NCI-H2196 treated with DMSO at 0.1 percent for 48 hours (cell line): ENCODE data around the gene FCGR2B.
"Not testable (repeated sequence)": the region's sequence is repeated elsewhere in the genome, so short reads cannot be mapped to it uniquely, and the experiment has no call there.

Experiments
- DNase-seq: peaks from one replicate; lab custom pipeline; 2025; ENCODE audit not compliant: unreplicated experiment; lab: John Stamatoyannopoulos, UW

FCGR2B gene

DNA sequence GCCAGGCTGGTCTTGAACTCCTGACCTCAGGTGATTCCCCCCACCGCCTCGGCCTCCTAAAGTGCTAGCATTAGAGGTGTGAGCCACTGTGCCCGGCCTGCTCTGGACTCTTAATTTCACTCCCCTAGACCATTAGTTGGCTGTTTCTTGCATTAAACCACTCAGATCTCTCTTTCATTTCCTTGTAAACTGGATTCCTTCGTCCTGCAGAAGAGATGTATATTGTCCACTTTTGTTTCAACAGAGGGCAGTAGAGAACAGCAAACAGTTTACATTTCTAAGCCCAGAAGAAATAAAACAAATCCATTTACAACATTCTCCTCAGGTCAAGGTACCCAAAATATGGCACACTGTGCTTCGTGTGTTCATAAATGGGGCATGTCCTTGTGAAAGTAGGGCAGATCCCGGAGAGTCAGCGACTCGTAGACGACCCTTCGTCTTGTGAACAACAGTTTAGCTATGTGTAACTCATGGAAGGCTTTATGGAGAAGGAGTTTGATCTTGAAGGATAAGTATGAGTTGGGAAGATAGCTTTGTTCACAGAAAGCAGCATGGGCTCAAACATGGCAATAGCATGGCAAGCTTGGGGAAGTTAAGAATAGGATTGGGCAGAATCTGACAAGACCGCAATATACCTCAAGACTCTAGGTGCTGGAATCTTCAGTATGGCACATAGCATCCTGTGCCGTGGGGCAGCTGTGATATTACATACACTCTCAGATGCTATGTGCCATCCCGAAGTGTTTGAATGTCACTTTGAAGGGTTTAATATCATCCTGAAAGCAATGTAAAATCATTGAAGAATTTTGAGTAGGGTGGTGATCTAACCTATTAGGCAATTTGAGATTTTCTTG is 15.2 kb upstream of the FCGR2B start:
- not testable (repeated sequence) for DNase-seq

DNA sequence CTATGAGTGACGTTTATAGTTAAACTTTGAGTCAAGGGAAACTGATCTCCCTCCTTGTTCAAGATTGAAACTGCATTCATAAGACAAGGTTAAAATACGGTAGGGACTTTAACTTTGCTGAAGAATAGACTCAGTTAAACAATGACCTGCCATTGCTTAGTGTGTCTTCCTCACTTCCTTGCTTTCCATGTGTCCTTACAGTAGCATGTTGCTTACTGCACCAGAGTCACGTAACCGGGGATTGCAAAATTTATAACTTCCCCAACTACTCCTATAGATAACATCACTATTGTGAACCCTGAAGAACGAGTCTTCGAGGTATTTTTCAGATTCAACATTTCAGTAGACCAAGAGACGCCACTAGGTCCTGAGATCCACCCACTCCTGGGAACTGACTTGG is 9.4 kb upstream of the FCGR2B start:
- not testable (repeated sequence) for DNase-seq

DNA sequence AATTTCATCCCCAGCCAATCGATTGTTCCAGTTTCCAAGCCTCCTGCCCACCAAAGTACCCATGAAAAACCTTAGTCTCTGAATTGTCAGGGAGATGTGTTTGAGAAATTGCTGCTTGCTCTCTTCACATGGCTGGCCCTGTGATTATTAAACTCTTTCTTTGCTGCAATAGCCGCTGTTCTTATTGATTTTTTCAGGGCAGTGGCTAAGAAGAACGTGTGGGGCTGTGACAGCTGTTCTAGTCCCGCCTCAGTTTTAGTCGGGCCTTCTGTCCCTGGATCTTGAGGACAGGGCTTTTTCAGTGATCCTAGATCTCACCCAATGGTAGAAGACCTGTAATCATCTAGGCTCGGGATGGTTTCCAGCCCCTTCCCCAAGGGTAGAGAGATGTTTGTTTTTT is 9.0 kb upstream of the FCGR2B start:
- not testable (repeated sequence) for DNase-seq

DNA sequence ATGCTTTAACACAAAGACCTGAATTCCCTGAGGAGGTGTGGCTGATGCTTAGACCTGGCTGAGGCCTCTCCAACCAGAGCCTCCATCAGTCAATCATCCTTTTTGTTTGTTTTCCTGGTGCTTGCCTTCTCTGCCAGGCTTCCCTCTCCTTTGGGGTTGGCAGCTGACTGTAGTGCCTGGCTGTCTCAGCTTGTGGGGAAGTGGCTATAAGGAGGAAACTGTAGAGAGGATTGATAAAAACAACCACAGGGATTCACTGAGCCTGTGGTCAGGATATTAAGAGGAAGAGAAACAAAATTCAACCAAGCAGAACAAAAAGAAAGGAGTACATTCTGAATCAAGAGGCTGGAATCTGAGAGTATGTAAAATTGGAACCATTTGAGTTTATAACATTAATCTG is 4.4 kb upstream of the FCGR2B start:
- DNase-seq, result not testable (repeated sequence)

DNA sequence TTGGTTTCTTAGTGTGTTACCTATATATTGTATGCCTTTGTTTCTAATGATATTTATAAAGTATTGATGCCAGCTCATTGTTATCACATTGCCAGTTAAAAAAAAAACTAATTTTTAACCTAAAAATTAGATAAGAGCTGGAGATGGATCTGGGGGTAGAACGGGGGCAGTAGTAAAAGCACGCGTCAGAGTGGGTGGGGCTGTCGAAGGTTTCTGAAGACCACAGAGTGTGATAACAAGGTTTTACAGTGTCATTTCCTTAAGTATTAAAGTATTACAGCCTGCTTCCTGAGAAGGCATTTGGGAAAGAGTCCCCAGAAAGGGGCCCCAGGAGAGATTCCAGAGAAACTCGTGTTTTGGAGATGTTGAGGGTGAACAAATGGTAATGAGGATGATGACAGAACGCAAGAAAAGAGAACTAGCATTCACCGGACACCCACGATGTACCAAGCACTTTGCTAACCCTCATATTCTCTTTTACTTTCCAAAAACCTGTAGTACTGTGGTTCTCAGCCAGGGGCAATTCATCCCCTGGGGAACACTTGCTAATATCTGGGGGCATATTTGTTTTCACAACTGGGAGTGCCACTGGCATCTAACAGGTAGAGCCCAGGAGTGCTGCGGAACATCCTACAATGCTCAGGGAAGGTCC is 1.2 kb upstream of the FCGR2B start:
- DNase-seq, result not testable (repeated sequence)

DNA sequence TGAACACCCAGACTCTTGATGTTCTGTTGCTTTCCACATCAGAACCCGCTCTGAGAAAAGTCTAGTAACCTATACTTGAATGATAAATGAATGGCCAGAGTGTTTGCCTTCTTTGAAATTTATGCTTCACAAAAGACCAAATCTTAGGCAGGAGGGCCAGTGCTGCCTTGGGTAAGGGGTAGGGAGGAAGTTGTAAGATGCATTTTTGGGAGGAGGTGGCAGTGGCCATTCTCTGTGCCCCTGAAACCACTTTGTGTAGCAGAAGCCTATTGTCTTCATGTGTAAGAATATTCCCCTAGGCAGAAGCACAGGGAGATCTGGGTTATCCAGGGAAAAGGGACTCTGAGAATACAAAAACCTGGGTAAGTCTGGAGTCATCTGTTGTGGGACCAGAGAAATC is 626 bp downstream of the FCGR2B start:
- not testable (repeated sequence) for DNase-seq

DNA sequence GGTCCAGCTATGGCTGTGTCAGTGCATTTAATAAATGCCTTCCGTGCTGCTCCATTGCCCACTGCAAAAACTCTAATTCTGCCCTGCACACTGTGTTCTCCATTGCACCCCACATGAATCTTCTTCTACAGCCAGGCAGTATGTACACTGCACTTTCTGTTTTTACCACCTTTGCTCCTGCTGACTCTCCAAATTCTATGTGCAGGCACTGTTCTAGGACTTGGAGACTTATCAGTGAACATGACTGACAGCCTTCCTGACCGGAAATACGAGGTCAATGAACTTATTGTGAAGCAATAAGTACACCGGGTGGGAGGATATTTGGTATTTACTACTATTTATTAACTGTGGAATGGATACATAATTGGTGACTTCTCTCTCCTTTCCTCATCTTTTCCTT is 1.7 kb downstream of the FCGR2B start:
- DNase-seq, result not testable (repeated sequence)

DNA sequence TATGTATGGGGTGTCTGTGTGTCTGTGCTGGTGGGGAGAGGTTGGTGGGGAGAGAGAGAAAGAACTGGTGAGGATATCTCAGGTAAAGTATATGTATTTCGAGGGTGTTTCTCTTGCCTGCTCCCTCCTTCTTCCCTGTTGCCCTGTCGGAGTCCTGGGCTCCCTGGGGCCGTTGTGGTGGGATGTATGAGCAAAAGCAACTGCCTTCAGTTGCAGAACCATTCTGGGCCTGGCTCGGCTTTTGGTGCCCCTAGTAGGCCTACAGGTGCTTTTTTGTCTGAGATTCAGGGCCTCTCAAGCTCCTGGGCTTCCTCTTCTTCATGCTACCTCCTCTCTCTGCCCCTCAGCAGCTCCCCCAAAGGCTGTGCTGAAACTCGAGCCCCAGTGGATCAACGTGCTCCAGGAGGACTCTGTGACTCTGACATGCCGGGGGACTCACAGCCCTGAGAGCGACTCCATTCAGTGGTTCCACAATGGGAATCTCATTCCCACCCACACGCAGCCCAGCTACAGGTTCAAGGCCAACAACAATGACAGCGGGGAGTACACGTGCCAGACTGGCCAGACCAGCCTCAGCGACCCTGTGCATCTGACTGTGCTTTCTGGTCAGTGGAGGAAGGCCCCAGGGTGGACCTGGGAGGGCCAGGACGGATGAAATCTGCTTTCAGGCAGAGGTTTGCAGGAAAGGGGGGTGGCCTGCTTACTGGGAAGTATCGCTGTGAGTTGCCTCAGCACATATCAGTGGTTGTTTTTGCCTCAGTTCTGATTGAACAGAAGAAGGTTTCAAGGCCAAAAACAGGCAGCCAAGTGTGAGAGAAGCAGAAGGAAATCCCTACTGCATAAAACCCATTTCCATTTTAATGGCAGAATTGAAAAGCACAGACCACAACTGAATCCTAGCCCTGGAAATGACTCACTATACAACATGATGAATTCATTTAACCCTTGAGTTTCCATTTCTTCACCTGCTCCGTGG is 8.4 kb downstream of the FCGR2B start:
- not testable (repeated sequence) for DNase-seq

DNA sequence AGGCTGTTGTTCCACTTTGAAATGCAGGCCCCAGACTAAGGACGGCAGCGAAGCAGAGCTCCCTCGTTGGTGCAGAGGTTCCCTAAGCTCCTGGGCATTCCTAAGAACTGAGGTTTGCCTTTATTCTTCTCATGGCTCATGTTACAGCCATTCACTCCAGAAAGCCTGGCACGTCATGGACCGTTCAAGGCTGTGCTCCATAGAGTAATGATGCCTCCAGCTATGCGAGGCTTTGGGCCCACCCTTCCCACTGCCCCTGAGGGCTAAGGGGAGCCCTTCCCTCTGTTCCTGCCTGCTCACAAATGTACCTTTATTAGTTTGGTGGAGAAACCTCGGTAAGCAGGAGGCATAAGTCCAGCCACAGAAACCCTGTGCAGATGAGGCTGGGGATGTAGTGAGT is 10.5 kb downstream of the FCGR2B start:
- not testable (repeated sequence) for DNase-seq

DNA sequence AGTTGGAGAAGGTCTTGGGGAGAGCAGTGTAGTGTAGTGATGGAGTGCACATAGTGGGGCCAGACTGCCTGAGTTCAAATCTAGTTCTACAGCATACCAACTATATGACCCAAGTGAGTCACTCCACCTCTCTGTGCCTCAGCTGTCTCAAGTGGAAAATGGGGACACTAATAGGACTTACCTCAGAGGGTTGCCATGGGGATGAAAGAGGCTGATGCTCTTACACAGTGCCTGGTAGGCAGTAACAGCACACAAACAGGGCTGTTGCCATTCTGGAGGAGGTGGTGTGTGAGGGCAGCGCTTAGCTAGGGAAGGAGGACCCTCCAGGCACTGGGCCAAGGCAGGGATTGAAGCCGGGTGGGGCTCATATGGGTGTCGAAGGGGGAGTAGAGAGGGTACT is 11.5 kb downstream of the FCGR2B start:
- not testable (repeated sequence) for DNase-seq

DNA sequence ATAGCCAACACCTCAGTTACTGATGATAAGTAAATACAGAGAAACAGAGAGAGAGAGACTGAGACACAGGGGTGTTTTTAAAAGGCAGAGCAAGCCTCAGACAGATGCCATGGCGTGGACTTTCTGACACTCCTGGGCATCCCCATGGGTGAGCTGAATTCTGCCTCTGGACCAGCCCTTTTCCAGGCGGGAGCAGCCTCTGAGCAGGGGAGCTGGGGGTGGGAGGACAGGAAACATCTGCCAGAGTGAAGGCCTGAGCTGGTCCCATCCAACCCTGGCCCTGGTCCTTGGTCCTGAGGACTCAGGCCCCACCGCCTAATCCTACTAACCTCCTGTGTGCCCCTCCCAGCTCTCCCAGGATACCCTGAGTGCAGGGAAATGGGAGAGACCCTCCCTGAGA is 12.0 kb downstream of the FCGR2B start:
- DNase-seq, result not testable (repeated sequence)

DNA sequence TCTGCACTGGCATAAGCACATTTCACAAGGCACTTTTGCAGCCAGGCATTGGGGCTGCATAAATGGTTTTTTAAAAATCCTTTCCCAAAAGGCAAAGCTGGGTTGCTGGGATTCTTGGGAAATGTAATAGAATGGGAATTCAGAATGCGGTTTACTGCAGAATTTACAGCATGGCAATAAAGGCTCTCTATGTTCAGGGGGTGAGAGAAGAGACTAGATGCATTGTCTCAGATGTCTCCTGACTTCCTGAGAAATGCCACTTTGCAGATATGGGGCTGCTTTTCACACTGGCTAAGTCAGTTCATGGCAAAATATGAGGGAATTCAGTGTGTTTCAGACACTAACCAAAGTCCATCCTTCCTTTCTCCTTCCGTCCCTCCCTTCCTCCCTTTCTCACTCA is 13.5 kb downstream of the FCGR2B start:
- DNase-seq, result no peak

DNA sequence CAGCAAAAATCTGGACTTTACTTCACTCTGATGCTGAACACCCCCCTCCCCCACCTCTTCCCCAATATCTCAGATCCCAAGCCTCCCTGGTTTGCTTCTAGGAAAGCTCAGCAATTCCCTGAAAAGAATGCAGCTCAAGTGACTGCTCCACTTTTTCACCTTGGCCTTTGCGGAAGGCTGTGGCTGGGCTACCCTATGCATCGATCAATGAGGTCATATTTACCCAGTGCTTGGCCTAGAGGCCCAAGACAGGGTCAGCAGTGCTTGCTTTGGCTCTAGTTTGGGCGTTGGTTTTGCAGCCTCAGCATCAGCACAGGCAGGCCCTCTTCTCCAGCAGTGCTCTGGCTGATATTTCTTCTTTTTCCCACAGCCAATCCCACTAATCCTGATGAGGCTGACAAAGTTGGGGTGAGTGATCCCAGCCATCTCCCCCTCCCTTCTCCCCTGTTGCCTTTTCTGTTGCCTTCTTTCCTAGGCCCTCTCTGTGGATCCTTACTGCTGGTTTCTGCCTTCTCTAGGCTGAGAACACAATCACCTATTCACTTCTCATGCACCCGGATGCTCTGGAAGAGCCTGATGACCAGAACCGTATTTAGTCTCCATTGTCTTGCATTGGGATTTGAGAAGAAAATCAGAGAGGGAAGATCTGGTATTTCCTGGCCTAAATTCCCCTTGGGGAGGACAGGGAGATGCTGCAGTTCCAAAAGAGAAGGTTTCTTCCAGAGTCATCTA is 14.2 kb downstream of the FCGR2B start:
- no peak for DNase-seq

DNA sequence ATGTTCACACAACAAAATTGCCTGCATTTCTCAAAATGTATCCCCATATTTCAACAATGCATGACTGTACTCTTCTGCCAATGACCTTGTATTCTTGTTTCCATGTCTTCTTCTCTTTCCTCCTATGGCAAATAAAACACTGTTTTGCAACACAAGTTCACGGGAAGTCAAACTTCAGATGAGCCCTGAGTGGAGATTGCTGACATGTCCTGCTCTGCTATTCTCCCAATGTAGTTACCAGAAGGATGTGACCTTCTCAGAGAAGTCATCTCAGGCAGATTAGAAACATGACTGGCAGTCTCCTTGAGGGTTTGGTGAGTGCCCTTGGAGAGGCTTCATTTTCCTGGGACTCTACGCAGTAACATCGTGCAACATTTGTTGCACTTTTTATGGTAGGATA is 15.6 kb downstream of the FCGR2B start:
- no peak for DNase-seq

DNA sequence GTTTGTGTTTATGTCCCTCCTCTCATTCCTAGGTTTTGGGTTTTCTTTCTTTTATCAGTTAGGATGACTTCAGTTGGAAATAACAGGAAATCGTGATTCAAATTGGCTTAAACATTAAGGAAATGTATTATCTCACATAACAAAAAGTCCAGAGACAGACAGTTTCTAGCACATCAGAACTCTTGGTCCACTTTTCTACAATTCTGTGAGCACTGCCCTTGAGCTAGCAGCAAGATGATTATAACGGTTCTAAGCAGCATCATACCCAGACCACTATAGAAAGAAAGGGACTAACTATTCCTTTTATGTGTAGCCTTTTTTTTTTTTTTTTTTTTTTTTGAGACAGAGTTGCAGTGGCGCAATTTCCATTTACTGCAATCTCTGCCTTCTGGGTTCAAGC is 18.9 kb downstream of the FCGR2B start:
- DNase-seq, result no peak

DNA sequence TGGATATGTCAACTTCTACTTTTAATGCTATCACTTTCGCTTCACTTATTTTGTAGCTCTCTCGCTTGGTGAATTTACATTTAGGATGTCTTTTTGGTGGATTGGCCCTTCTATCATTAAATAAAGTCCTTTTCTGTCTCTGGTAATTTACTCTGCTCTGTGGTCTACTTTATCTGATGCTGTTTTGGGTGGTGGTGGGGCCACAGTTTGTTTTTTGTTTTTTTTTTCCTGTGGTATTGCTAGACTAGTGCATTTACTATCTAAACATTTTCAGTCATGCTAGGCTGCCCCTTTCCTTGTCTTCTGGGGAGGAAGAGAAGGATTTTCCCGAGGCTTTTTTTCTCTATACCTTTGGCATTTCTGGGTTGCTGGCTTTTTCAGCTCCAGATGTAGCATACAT is 26.0 kb downstream of the FCGR2B start:
- no peak for DNase-seq

DNA sequence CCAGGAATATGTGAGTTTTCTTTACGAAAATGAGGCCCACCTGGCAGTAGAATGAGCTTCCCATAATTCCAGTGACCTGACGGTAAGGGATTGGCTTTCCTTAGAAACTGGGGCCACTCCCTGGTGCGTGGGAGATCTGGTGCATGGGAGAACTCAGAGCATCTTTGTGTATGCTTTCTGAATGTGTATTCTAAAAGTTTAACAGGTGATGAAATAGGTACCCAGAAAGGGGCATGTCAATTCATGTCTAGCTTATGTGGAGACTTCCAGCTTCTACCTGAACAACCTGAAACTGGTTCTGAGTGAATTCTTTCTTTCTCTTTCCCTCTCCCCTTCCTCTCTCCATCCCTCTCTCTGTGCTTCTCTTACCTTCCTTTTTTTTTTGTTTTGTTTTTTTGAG is 28.9 kb downstream of the FCGR2B start:
- DNase-seq, result no peak

DNA sequence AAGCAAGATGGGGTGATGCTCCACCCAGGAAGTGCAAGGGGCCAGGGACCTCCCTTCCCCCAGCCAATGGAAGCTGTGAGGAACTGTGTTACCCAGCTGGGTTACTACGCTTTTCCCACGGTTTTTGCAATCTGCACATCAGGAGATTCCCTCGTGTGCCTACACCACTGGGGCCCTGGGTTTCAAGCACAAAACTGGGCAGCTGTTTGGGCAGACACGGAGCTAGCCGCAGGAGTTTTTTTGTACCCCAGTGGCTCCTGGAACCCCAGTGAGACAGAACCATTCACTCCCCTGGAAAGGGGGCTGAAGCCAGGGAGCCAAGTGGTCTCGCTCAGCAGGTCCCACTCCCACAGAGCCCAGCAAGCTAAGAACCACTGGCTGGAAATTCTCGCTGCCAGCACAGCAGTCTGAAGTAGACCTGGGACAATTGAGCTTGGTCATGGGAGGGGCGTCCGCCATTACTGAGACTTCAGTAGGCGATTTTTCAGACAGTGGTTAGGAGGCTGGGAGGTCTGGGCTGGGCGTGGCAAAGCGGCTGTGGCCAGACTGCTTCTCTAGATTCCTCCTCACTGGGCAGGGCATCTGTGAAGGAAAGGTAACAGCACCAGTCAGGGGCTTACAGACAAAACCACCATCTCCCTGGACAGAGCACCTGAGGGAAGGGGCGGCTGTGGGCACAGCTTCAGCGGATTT is 30.2 kb downstream of the FCGR2B start:
- DNase-seq, result not testable (repeated sequence)

DNA sequence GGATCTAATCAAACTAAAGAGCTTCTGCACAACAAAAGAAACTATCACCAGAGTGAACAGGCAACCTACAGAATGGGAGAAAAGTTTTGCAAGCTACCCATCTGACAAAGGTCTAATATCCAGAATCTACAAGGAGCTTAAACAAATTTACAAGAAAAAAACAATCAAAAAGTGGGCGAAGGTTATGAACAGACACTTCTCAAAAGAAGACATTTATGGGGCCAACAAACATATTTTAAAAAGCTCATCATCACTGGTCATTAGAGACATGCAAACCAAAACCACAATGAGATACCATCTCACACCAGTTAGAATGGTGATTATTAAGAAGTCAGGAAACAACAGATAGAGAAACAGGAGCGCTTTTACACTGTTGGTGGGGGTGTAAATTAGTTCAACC is 35.4 kb downstream of the FCGR2B start:
- DNase-seq, result not testable (repeated sequence)

DNA sequence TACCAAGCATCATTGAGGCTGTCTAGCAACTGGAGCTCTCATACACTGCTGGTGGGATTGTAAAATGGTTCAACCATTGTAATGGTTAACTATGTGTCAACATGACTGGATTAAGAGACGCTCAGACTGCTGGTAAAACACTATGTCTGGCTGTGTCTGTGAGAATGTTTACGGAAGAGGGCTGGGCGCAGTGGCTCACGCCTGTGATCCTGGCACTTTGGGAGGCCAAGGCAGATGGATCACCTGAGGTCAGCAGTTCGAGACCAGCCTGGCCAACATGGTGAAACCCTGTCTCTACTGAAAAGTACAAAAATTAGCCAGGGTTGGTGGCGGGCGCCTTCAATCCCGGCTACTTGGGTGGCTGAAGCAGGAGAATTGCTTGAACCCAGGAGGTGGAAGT is 39.3 kb downstream of the FCGR2B start:
- DNase-seq, result no peak
